ENCODE results near the gene KIF1A.

KIF1A gene

DNA sequence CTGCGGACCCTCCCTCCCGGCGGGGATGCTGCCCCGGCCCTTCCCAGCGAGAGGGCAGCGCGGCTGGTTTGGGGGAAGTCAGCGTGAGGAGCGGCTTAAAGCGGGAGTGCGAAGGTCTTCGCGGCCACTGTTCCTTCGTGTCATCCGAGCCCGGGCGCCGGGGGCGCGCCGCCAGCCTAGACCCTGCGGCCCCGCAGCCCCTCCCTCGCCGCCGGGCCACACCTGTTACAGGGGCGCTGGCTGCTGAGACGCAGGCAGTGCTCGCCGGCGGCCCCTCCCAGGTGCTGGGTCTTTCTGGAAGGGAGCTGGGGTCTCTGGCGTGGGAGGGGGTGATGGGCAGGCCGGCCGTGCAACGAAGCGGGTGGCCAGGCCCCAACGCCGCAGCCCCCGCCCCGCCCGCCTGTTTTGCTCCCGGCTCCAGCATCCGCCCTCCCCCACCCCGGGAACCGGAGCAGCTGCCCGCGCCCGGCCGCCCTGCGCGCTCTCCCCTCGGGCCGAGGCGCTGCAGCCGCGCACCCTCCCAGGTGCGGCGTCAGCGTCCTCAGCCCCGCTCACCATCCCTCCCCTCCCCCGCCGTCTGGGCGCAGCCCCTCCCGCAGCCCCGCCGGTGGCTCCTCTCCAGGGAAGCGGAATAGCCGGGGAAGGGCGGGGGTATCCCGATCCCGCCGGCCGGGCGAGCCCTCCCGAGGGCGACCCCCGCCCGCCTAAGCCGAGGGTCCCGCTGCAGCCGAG, 727 bp downstream of the KIF1A start:
- no peak for DNase-seq

DNA sequence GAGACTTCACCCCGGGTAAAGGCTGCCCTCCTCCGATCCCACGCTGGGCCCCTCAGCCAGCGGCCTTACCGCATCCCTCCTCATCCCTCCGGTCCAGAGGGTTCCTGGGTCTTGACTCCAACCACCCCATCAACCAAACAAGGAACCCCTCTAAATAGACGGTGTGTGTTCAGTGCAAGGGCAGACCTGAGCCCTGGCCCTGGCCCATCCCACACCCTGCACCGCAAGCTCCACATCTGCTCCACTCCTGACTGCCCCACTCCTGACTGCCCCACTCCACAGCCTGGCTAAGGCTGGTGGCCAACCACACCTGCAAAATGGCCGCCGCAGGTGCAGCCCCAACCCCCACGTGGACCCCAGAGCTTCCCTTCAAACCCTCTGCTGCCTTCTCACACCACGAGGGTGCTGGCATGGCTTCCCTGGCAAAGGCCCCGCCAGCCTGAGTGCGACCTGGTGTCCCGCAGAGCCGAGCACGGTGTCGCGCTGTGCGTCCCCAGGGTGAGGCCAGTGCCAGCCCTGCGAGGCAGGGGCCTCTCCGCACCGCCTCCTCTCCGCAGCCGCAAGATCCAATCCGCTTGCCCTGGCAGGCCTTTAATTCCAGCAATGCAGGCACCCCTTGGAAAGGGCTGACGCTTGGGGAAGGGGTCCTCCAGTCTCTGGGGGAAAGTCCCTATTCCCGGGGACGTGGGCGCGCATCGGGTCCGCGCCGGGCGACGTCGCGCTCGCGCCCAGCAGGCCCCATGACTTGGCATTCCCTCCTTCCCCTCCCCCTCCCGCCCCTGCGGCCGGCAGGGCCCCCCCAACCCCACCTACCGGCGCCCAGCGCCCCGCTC, 1.5 kb downstream of the KIF1A start:
- DNase-seq, result no peak

DNA sequence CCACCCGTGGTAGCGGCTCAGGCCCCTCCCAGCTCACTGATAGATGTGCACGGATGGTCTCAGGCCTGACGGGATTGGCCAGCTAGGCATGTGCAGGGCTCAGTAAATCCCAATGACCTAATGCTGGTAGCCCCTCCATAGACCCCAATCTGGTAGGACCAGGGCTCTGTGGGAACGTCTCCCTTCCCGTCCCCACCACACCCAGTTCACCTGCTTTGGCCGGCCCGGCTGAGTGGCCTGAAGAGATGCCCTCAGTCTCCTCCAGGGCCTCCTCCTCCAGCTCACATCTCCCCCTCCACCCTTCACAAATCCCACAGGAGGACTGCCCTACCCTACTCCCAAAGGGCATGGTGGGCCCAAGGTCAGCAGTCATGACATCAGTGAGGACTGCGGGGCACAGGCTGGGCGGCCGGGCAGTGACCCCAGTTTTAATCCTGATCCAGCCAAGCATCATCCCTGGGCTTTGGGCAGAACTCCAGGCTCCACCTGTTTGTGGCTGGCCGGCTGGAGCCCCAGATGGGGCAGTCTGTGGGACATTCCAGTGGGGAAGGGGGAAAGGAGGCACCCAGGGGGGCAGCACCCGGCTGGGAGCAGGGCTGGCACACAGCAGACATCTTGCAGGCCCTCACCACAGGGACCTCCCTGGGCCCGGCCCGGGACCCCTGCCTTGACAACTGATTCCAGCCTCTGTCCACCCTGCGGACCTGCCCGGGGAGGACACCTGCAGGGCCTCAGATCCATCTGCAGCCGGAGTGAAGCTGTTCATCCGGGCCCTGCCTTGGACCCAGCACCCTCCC, 2.3 kb downstream of the KIF1A start:
- DNase-seq, result no peak

DNA sequence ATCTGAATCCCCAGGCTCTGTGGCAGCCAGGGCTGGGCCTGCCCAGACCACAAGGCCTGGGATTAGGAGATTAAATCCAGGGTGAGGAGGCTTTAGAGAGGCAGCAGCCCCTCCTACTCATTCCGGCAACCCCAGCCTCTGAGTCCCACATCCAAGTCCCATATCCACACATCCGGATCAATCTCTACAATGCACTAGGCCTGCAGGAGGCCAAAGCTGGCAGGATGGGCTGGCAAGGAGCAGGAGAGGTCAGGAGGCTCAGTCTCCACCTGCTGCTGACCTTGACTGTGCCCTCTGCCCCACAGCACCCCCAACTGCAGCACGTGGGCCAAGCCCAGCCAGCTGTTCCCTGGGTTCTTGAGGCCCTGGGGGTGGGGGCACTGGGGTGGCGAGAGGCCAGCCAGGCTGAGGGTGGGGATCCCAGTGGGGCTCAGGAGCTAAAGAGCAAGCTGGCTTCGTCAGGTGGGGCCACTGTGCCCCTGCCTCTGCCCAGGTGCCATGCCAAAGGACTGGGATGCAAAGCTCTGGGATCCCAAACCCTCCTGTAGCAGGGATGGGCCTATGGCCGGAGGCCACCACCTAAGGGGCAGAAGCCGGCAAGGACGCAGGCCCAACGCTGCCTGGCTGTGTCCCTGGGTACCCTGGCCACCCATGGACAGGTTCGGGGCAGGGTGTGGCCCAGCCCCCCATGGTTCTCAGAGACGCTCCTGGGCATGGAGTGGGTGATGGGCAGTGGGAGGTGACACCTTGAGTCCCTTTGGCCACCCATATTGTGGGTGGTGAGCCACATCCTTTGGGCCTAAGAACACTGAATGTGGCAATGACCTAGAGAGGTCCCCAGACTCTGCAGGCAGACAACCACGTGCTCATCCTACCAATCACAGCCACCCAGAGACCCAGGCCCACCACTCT, 3.2 kb downstream of the KIF1A start:
- DNase-seq, result no peak

DNA sequence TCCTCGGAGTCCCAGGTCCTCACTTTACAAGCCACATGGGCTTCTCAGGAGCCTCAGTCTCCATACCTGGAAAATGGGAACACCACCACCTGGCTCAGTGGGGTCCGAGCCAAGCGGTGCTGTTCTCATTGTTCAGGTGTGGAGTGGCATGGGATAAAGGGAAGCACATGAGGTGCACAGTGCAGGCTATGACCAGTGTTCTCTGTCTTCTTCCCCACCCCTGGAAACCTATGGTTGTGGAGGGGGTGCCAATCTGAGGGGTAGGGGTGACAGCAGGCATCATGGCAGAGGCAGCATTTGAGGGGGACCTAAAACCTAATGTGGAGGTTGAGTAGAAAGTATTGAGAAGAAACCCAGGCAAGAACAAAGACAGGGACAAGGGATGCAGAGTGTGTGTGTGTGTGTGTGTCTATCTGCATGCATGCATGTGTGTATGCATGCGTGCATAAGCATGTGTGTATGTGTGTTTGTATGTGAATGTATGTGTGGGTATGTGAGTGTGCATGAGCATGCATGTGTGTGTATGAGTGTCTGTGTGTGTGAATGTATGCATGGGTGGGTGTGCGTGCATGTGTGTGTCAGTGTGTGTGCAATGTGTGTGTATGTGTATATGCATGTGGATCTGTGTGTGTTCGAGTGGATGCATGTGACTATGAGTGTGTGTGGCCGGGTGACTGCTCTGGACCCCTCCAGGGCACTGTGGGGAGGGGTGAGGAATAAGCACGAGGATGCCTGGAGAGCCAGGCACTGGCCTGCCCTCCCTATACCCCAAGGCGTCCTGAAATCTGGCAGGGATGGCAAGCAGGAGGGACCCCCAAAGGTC, 4.0 kb downstream of the KIF1A start:
- no peak for DNase-seq

DNA sequence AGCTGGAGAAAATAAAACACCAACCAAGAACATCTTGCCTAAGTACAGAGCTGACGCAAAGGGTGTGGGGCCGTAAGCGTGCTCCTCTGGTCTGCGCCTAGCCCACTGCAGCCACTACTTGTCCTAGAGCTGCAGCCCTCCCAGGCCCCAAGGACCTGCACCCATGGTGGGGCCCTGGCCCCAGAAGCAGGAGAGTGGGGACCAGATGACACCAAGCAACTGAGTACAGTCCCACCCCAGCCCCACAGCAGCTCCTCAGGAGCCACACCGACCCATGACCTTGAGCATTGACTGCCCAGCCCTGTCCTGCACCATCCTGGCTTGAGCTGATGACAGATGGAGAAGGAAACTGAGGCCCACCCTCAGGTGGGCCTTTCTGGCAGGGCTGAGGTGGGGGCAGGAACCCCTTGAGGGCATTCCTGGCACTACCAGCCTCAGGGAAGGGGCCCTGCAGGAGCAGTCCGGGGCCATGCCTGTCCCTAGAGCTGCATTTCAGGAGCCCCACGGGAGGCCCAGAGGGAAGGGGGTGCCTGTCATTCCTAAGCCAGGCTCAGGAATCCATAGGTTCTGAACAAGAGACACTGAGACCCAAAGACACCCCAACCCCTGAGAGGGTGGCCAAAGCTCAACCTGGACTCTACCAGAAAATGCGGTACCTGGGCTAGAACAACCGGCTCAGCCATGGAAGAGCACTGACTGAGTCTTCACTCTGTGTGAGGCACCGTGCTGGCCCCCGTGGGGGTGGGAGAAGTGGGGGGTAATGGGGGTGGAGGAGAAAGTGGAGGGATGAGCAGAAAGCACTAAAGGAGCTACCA, 4.9 kb downstream of the KIF1A start:
- no peak for DNase-seq

DNA sequence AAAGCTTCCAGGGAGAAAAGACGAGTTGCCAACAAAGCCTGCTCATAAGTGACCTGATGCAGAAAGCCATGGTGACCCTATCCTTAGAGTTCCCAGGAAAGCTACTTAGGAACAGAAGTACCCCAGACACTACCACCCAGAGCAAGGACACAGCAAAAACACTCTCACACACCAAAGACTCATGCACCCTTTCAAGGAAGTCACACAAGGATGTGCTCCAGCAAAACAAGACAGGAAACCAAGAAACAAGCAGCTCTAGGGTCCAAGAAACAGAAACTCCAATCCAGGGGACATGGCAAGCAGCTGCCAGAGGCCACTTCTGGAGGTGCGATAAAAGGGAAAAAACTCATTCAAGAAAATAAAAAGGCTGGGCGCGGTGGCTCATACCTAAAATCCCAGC, 5.7 kb downstream of the KIF1A start:
- no peak for DNase-seq

DNA sequence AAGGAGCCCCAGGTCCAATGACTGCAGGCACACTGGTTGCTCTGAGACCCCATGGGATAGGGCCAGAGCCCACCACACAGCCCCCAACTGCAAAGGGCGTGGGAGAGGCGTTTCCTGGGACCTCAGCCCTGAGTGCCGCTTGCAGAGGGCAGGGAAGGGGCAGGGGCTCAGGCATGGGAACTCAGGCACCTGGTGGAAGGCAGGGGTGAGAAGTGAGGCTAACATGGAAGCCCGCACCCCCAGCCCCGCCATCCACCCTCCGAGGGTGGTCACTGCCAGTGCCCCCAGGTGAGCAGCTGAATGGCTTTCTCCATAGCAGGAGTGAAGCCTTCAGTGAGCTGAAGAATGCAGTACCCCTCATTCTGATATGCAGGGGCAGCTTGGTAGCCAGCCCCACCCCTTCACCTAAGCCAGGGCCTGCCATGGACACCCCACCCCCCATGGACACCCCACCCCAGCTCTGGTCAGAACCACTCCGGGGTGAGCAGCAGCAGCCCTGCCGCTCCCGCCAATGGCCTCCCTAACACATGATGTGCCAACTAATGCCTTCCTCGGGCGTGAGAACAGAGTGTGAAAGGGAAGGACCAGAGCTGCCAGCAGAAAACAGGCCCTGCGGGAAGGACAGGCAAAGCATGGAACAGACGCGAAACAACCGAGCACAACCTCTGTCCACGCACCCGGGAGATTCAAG, 6.6 kb downstream of the KIF1A start:
- no peak for DNase-seq

DNA sequence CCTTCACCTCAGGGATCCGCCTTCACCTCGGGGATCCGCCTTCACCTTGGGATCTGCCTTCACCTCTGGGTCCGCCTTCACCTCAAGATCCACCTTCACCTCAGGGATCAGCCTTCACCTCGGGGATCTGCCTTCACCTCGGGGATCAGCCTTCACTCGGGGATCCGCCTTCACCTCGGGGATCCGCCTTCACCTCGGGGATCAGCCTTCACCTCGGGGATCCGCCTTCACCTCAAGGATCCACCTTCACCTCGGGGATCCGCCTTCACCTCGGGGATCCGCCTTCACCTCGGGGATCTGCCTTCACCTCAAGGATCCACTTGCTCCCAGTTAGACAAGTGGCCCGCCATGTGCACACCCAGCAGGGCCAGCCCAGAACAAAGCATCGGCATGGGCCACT, 7.3 kb downstream of the KIF1A start:
- no peak for DNase-seq

DNA sequence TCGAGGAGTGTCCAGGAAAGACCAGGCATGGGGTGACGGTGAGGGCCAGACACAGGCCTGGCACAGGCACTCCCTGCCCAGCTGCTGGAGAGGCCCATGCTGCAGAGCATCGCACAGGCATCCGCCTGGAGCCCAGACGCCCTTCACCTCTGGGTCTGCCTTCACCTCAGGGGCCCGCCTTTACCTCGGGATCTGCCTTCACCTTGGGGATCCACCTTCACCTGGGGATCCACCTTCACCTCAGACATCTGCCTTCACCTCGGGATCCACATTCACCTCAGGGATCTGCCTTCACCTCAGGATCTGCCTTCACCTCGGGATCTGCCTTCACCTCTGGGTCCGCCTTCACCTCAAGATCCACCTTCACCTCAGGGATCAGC, 7.7 kb downstream of the KIF1A start:
- no peak for DNase-seq

DNA sequence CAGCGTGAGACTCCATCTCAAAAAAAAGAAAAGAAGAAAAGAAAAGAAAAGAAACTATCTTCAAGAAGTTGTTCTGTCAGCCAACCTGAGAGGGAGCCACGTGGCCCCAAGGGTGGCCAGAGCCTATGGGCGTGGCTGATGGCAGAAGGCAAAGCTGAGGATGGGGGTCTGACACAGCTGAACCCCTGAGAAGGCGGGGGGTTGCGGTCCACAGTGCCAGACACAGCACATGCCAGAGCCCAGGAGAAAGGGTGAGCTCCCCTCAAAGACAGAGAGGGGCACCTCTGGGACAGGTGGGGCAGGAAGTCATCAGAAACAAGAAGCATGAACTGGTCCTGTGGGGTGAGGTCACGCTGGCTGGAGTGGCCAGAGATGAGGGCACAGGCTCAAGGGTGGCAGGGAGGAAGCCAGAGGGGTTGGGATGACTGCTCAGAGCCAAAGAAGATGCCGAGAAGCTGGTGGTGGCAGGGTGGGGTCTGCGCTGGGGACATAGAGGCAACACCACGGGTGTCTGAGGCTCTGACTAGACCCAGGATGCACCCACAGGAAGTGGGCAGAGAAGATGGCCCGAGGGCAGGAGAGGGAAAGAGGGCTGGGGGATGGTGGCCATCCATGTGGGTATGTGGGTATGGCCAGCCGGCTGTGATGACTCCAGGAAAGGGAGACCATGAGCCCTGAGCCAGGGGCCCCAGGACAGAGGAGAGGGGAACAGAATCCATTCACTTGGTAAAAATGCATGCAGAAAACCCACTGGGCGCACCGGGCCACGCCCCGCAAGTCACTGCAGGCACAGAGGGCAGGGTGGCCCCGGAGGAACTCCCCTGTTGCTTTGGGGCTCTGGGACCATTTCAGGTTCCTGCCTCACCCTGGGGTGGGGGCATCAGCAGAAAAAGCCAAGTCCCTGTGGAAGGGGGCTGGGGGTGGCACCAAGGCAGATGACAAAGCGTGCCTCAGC, 8.4 kb downstream of the KIF1A start:
- DNase-seq, result no peak

DNA sequence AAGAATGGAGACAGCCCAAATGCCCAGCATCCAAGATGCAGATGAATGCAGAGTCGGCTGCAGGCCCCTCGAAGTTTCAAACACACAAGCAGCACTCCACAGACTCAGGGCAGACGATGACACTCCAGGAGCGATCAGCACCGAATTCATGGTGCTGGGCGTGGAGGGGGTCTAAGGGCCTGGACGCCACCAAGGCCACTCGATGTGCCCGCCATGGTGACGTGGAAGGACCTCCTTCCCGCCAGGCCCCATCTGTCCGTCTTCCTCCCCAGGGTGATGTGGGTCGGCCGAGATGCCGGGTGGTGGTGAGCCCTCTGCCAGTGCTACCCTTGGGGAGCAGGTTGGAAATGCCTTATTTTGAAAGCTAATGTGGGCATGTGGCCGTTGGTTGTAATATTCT, 9.4 kb downstream of the KIF1A start:
- DNase-seq, result no peak

DNA sequence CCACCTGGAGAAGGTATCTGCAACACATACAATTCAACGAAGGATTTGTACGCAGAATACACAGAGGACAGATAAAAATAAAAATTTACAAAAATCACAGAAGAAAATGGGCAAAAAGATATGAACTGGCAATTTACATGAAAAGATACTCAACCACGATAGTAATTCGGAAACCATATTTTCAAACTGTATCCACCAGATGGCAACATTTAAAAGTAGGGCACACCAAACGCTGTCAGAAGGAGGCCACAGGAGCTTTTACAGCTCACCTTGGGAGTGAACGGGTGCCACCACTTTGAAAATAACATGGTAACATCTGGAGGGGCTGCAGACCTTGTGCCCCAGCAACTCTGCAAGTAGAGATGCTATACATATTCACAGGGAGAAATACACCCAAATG, 9.8 kb downstream of the KIF1A start:
- DNase-seq, result no peak

DNA sequence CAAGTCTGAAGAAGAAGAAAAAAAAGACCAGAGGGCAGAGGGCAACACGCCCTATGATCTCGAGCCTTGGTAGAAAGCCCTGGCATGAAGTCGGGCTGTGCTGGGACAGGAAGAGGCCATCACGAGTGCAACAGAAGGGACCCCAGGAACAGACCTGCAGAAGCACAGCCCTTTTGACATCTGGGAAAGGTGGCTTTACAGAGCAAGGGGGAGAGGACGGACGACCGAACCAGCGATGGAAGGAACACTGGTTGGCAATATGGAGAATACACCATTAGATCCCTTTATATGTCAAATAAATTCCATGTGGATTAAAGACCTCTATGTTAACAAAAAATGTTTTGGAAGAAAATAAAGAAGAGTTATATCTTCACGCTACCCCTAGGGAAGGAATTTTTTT, 10.7 kb downstream of the KIF1A start:
- DNase-seq, result no peak

DNA sequence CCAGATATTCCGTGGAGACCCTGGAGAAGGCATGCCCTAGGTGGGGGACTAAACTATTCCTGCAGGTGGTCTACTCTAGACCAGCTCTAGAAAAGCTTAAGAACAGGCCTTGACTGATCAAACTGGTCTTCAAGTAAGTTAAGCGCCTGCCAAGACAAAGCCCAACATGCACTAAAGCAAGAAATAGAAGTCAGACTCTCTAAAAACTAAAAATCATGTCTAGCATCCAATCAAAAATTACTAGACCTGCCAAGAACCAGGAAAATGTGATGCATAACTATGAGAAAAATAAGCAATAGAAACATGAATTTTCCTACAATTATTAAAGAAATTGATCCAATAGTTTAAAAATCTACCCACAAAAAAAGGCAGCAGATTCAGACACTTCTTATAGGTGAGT, 13.6 kb downstream of the KIF1A start:
- DNase-seq, result no peak

DNA sequence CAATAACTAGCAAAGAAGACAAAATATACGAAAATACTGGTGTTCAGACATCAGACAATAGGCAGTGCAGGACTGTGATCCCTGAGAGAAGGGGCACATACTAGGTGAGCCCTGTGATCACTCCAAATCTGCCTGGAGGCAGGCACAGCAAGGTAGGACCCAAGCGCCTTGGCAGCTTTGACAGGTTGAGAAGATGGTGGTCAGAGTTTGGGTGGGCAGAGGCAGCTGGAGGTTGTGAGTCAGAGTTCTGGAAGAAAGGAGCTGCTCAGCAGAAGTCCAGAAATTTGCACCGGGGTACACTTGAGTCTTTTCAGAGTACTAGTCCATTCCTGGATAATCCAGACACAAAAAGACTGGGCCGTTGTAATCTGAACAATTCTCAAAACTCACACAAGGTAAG, 14.0 kb downstream of the KIF1A start:
- DNase-seq, result no peak

DNA sequence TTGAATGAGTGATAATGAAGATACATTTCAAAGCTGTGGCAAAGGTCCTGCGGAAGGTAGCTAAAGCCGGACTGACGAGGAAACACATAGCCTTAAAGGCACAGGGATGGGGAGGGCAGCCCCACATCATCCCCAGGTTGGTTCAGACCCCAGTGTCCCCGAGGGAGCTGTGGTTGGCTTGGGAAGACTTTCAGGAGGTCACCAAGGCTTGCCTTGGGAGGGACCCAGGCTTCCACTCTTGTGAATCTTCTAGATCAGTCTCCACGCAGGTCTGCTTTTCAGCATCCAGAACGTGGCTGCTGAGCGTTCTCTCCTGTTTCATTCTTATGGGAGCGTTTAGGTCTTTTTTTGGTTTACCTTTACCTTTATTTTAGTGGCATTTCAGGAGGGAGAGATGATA, 16.8 kb downstream of the KIF1A start:
- no peak for DNase-seq

DNA sequence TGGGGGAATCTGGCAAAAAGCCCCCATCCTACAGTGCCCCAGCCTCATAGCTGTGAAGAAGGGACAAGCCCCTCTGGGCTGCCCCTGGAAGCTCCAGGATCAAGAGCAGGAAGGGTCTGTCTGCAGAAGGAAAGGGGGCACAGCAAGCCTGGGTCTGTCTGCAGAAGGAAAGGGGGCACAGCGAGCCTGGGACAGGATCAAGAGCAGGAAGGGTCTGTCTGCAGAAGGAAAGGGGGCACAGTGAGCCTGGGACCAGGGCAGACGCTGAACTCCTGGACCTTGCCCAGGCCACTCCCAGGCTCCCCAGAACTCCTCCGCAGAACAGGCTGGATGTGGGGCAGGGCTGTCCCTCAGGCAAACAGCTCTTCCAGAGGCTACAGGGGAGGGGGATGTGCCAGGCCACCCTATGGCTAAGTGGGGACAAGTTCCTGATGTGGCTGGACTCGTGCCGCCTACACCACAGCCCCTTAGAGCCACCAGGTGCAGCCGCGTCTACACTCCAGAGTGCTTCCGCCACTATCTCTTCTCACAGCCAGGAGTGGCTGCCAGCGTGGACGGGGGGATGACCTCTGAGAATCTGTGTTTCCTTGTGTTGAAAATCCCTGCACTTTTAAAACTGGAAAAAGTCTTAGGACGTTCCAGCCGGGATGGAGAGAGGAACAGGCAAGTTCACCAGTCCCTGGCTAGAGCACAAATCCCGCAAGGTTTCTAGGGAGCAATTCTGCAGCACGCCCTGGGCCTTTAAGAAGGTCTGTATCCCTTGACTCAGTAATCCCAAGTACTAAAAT, 20.8 kb downstream of the KIF1A start:
- no peak for DNase-seq
